HCEC 1CT (cell line): ENCODE measurements around the gene KNCN.

Experiments used
- DNase-seq: peaks from one replicate; pipeline ENCODE4 v3.0.0-alpha.2; 2017

Gene KNCN

DNA sequence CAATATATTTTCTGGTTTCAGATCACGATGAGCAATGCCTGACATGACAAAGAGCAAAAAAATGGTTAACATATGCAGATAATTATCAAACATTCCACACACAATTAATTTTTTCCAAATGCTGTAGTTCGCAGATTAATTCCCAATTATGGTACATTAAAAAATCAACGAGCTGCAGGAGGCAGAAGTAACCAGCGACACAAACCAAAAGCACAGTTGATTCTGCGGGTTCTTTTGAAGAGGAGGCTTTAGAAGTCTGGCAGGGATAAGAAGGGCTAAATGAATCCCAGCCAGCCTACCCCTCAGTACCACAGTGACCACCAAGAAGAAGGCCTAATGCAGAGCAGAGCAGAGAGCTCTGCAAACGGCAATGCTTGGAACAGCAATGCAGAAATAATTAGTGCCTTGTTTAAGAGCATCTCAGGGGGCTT lies 17.0 kb upstream of the KNCN start:
- DNase-seq: no peak

DNA sequence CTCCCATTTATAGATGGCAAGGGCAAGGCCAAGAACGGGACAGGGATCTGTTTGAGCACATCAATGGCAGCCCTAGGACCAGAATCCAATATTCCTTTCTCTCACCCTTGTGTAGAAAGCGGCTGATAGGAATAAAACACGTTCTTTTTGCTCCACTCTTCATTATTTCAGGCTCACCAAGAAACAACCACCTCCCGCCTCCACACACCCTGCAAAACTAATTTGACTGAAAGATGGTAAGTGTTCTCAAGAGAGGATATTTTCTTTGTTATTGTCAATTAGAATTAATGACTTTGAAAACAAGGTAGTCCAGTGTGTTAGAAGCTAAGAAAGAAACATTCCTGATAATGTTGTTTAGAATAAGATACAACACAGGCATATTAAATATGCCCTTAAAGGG lies 11.9 kb upstream of the KNCN start:
- no peak for DNase-seq

DNA sequence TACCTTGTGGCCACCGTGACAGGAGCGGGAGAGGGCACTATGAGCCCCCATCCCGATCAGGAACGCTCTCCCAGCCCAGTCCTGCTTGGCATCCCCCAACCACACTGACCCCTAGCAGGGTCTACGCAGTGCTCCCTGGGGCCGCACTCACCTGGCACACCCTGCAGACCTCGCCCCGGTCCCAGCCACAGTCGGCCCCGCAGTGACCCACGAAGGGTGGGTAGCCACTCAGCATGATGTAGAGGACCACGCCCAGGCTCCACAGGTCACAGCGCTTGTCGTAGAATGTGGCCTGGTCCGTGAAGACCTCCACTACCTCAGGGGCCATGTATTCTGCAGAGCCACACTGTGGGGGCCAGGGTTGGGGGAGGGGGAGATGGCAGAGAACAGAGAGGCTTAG lies 11.1 kb upstream of the KNCN start:
- no peak for DNase-seq

DNA sequence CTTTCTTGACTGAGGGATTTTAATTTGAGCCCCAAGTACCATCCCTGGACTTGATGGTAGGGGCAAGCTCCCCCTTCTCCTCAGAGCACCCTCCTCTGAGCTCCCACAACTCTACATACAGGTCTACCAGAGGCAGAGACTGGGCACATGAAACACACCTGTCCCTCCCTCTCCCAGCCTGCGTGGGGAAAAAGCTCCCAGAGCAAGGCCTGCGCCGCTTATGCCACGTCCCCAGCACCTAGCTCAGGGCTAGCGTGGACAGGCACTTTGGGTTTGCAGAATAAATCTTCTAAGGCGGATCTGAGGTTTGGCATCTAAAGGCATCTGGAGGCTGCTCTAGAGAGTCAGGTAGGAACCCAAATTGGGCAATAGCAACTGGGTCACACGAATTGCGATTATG lies 7.5 kb upstream of the KNCN start:
- DNase-seq: no peak

DNA sequence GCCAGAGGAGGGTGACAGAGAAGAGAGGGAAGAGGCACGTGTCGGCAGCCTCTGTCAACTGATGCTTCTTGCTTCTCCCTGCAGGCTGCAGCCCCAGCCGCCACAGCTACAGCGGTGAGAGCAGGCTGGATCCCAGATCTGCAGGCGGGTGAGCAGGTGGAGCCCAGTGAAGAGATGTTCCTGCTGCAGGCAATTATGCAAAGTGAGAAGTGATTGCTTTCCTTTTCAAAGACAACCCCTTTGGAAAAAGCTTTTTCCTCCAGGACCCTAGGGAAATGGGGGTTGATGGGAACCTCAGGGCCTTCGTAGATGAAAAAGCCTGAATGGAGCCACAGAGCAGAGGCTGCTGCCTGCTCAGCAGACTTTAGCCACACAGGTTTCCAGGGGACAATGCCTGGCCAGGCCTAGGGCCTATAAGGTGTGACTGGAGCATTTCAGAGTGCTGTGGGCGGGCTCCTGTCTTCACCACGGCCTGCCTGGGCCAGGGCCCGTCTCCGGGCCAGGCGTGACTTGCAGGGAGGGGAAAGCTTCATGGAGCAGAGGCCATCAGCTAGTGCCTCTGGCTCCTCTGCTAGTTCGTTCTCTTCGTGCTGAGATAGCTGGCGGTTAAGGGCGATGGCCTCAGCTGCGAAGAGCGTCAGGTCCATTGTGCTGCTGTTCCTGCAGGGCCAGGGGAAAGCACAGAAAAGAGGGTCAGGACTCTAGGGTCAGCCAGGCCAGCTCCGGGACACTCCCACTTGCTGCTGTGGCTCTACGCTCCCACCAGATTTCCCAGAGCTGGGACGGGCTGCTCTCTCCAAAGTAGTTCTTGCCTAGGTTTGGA lies 6.9 kb upstream of the KNCN start:
- DNase-seq: no peak

DNA sequence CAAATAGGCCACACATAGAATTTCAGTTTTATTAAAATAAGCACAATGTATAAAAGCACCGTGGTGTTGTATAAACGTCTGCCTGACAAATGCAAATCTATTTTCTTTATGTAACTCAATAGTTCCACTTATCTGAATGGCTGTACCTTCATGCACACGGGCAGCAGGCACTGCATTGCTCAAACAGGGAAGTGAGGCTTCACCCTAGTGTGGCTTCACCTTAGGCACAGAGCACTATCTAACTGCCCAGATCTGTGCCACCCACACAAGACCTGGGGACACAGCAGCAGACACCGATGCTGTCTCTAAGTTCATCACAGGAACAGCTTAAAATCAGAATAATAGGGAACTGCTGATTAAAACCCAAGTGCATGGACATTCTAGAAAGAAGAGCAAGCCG lies 6.0 kb upstream of the KNCN start:
- no peak for DNase-seq

DNA sequence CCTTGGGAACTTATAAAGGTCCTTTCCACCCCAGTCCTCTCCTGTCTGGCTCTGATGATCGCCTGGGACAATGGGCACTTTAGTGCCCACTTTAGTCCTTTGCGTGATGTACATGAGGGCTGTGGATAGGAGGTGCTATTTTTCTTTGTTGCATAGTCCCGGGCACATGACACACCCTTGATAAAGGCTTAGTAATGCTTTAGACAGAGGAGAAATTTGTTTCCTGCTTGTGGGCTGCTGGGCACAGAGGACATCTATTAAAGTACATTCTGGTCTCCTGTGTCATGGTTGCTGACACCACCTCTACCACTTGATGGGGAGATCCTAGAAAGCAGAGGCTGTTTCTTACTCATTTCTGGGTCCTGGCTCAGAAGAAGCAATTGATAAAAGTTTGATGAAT lies 5.4 kb upstream of the KNCN start:
- peak; percentile 72 for DNase-seq

DNA sequence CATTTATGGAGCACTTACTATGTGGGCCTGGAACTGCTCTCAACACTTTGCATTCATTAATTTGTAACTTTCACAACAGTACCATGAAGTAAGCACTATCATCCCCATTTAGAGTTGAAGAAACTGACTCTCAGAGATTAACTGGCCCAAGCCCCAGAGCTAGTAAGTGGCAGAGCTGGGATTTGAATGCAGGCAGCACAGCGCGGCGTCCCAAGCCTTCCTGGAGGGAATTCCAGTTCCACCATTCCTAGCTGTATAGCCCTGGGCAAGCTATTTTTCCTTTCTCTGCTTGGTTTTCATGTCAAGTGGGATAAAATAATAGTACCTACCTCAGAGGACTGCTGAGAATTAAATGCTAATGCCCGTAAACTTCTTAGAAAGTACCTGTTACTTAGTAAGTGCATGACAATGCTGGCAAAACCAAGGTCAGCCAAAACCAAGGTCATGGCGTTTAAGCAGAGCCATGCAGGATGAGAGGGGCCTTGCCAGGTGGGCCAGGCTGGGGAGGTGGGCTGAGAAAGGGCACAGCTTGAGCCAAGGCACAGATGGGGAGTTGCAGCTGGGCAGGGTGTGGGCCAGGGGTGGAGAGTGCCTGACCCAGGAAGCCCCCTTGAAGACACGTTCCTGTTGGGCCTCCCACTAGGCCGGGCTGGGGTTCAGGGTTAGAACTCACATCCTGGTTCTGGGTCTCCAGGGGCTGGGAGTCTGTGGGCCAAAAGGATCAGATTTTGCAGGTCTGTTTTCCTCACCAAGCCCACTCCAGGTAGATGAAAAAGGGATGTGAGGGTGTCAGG lies 4.6 kb upstream of the KNCN start:
- no peak for DNase-seq

DNA sequence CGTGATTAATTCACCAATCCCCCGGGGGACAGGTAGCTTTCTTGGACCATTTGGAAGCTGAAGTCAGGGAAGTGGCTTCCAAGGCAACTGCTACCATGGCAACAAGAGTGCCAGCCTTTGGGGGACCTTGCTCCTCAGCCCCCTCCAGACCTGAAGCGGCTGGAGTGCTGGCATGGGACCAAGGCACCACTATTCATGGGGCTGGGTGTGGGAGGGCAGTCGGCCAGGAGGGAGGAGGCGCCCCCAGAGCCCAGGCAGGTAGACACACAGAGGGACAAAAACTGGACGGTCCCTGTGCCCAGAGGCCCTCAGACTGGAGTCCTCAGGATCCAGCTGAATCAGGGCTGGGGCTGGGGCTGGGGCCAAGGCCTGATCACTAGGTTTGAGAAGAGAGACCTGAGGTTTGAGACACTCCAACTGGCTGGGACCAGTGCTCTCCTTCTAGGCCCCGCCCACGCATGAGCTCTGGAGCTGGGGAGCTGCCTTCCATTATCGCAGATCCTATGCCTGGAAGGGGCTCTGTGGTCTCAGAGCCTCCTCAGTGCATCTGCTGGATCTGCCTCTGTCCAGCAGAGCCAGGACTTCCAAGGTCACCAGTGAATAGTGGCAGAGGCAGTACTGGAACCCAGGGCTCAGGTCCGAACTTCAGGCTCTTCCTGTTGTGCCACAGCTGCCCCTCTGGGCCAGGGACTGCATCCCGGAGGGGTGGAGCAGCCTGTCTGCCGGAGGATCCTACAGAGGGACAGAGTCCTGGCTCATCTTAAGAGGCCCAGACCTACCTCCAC lies 3.3 kb upstream of the KNCN start:
- no peak for DNase-seq

DNA sequence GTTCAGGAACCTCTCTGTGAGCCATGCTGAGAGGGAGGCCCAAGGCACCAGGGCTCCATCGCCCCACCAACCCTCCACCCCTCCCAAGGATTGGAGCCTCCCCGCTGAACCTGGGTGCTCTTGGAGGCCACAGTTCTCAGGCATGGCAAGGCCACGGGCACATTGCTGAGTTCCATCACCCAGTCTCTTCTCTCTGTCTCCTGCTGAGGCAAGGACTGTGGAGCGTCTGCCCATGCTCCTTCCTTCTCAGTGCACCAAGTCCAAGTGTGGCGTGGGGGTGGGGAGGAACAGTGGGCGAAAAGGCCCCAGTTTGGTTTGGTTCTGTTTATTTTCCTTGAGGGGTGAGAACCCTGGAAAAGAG lies 2.8 kb upstream of the KNCN start:
- no peak for DNase-seq

DNA sequence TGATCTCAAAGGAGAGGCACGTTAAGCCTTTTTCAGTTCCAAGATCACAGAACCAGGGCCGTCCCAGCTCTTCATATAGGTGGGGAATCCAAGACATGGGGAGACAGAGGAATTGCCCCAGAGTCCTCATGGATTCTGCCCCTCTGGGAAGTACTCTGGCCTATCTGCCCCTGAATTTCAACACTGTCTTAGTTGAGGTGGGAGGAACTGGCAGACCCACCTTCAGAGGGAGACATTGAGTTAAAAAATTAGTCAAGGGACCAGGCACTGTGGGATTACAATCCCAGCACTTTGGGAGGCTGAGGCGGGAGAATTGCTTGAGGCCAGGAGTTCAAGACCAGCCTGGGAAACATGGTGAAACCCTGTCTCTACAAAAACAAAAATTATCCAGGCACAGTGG lies 2.1 kb upstream of the KNCN start:
- no peak for DNase-seq

DNA sequence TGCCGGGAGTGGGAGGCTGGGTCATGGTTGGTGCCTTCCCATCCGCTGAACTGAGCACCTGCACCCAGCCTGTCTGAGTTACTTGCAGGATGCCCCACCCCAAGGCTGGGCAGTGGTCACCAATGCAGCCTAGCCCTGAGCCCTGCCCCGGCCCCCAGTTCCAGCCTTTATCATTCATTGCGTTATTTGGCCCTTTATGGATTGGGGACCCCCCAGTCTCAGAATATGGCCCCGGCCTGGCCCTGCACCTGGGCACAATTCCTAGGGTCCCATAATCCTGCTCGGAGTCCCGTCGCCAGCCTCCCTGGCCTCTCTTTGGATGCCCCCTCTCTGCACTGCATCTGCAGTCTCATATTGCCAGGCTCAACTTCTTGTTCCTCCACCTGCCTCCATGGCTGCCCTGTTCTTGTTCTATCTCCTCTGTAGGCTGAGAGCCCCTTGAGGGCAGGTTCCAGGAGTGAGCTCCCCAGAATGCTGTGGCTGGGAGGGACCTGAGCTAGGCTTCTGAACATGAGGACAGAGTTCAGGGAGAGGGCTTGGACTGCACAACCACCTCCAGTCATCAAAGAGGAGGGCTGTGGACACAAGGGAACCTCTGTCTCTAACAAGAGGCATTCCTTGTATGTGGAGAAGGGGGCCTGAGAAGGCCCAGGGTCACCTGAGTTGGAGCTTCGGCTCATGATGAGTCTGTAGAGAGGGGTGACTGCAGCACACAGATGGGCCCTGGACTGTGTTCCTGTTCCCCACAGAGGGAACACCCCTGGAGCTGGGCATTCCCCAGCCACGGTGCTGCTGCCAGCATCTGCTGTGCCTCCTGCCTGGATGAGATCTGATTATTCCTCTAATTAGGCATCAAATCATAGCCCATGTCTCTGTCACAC lies 1.1 kb upstream of the KNCN start:
- no peak for DNase-seq

DNA sequence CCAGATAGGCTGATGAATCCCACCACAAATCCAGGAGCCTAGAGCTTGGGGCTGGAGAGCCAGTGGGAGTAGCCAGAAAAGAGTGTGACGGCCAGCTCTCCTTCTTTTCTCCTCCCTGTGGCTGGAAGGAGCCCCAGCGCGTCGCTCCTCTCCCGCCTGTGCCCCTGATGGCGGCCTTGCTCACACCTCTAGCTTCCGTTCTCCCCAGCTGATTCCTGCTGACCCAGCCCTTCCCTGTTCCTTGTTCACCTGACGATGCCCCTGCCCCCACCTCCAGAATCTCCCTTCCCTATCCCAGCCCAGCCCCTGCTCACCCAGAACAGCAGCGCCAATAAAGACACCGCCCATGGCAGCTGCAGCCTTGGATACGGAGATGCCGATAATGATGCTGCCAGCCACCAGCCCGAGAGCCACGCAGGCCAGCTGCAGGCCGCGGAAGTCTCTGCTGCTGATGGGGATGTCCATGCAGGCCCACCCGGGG lies 656 bp downstream of the KNCN start:
- no peak for DNase-seq

DNA sequence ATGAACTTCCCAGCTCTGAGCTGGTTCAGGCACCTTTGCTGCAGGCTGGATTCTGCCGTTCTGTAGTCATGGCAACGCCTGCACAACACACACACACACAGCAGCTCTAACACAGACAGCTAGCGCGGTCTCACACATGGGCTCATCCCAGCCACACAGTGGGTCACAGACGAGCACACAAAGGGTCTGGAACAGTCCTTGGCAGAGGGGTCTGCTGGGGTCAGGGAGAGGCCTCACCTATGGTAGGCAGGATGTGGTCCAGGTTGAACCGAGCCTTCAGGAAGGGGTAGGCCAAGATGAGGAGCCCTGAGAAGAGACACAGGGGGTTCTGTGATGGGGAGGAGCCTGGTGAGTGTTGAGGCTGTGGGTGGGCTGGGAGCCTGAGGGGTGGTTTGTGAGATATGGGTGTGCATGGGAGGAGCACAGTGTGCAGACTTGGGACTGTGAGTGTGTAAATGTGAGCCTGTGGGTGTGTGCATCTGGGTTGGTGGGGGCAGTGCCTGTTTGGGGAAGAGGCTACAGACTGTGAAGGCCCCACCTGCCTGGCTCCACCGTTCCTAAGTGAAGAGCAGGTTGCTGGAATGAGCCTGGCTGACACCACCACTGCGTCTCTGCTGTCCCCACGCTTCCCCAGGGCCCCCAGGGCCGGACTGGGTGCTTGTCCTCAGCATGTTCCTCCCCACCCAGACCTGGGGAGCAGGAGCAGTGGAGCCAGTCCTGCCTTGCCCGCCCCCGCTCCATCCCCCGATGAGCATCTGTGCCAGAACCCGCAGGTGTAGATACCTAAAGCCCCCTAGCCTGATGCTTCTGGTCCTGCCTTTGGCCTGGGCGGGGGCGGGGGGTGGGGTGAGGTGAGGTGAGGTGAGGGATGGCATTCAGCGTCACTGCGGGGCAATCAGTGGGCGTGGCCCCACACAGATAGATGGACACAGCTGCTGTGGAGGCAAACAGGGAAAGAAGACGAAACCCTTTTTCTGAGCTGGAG lies 1.5 kb downstream of the KNCN start:
- DNase-seq: no peak

DNA sequence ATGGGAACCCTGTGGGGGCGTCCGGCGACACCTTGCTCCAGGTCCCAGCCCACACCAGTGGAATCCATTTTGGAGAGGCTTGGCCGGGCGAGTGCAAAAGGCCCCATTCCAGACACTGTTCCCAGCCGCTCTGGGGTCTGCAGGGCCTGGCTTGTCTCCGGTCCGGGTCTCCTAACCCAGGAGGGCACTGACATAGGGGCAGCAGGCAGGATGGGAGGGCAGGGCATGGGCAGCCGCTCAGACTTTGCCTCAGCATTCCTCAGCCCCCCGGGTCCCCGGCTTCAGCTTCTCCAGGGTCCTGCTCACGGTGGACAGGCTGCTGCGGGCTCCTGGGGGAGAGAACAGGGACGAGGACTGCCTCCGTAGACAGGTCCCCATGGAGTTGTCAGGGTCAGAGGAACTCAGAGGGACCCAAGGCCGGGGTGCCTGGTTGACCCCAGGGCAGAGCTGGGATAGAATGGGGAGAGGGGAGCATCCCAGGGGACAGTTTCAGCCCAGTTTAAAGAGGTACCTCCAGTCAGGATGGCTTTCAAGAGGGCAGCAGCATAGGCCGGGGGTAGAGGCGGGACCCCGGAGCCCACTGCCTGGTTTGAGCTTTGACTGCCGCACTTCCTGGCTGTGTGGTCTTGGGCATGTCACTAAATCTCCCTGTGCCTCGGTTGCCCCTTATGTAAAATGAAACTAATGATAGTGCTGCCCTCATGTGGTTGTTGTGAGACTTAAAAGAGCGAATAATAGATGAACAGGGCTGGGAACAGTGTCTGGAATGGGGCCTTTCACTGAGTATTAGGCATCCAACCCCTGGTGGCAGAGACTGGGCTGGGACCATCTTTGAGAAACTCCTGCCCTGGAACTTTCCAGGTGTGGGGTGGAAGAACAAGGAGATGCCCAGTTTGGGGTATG lies 3.7 kb downstream of the KNCN start:
- peak; percentile 53 for DNase-seq

DNA sequence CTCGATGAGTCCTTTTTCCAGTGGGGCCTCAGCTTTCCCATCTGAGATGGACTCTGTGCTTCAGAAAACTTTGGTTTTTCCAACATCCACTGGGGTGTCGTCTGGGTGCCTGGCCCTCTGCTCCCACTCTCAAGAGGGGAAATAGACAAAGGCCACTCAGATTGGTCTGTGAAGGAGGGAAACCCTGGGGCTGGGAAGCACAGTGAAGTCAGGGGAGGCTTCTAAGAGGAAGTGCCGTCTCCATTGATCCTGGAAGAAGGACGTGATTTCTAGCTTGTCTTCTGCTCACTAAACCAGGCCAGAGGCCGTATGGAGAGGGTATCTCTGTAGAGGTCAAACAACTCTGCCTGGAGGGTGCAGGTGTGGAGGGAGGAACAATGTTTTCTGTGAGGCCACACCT lies 5.2 kb downstream of the KNCN start:
- DNase-seq: no peak

DNA sequence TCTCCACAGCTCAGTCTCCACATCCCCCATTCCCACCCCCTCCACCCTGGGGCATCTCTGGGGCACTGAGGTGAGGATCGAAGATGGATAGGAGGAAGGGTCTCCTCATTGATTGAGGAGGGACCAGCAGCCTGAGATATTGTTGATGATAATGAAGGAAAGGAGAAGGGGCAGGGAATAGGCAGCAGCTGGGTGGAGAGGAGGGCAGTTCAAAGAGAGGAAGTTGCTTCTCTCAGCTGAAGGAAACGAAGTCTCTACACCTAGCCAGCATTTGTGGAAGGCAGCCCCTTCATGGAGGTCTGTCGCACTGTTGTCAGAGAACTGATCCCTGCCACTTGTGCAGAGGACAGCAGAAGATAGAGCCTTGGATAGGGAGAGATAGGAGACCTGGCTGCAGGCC lies 5.7 kb downstream of the KNCN start:
- no peak for DNase-seq

DNA sequence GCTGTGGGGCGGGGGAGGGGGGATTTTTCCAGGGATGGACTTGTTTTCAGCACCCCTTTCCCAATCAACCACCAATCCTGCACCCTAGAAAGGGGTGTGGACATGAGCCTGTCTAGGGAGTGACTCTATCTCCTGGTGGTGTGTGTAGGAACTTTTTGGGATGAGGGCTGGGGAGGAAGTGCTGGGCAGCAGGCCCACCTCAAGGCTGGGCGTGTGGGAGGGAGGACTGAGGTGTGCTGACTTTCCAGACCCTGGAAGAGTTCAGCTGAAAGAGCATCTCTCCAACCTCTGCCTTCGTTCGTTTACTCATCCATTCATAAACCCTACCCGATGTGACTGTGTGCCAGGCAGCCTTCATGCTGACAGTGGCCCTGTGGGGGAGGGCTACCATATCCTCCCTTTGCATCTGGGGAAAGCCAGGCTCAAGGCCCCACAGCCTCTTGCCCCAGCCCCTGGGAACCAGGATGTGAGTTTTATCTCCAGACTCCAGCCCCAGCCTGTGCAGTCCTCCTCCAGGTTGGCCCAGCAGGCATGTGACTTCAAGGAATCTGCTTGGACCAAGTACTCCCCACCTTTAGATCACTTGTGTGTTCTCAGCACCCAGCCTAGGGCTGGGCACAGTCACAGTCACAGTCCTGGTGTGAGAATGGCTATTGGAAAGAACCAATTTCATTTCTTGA lies 6.7 kb downstream of the KNCN start:
- no peak for DNase-seq

DNA sequence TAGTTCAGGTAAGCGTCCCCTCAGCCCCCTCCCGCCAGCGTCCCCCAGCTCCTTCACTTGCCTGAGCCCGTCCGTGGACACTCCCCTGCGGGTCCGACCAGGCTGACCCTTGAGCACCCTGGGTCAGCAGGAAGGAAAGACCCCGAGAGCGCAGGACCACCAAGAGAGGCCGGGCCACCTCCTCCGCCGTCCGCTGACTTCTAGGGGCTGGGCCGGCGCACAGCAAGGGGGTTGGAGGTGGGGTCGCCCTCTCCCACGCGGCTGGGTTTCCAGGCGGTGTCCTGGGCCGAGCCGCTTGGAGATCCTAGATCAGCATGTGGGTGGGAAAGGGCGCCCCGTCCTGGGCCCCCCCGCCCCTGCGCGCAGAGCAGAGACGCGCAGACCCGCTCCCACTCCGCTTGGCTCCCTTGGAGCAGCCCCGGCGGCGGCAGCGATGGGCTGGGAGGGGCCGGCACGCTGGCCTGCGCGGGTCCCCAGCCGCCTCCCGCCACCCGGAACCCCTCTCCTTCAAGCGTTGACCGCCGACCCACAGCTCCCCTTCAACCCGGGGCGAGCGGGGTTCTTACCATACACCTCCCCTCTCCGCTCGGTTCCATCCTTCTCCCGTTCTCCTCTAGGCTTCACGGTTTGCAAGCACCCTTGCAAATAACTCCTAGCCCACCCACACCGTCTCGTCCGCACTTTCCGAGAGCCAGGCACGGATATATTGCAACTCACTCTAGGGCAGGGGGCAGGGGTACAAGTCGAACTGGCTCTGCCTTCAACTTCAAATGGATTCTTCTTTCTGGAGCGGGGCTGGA lies 7.5 kb downstream of the KNCN start:
- no peak for DNase-seq
